ENCODE data around the gene RNF220.

RNF220 gene

GRCh38 chr1:44616284-44616990 lies 211.4 kb downstream of the RNF220 start:
- no peak for FAIRE-seq

- no peak for FAIRE-seq
Measured at GRCh38 chr1:44616991-44617702, 212.1 kb downstream of the RNF220 start.

GRCh38 chr1:44617703-44618029 lies 212.6 kb downstream of the RNF220 start:
- no peak for FAIRE-seq

- FAIRE-seq: no peak
Measured at GRCh38 chr1:44619261-44619900, 214.3 kb downstream of the RNF220 start.

- FAIRE-seq: no peak
Measured at GRCh38 chr1:44620072-44620471, 215.0 kb downstream of the RNF220 start.

- no peak for FAIRE-seq
Measured at GRCh38 chr1:44621841-44622286, 216.8 kb downstream of the RNF220 start.

- no peak for FAIRE-seq
Measured at GRCh38 chr1:44624268-44624901, 219.3 kb downstream of the RNF220 start.

GRCh38 chr1:44625348-44625747 lies 220.3 kb downstream of the RNF220 start:
- no peak for FAIRE-seq

- no peak for FAIRE-seq
Measured at GRCh38 chr1:44628962-44629756, 224.1 kb downstream of the RNF220 start.

GRCh38 chr1:44630116-44630515 lies 225.1 kb downstream of the RNF220 start:
- no peak for FAIRE-seq

- FAIRE-seq: no peak
Measured at GRCh38 chr1:44631333-44631646, 226.2 kb downstream of the RNF220 start.

- no peak for FAIRE-seq
Measured at GRCh38 chr1:44631647-44632539, 226.8 kb downstream of the RNF220 start.

- no peak for FAIRE-seq
Measured at GRCh38 chr1:44632598-44632997, 227.5 kb downstream of the RNF220 start.

GRCh38 chr1:44634606-44635189 lies 229.6 kb downstream of the RNF220 start:
- no peak for FAIRE-seq

GRCh38 chr1:44635439-44635838 lies 230.4 kb downstream of the RNF220 start:
- FAIRE-seq: no peak

GRCh38 chr1:44636083-44636687 lies 231.1 kb downstream of the RNF220 start:
- no peak for FAIRE-seq

- no peak for FAIRE-seq
Measured at GRCh38 chr1:44636688-44637598, 231.9 kb downstream of the RNF220 start.

- no peak for FAIRE-seq
Measured at GRCh38 chr1:44637702-44638411, 232.8 kb downstream of the RNF220 start.

Measured in endometrium (tissue), 2 donors.